Amygdala (tissue), 56 donors: Measurements from ENCODE around the gene PTPRD.

Source experiments
- DNase-seq, 56 donors: peaks; one replicate each; lab custom pipeline; 2025; lab: John Stamatoyannopoulos, UW

The PTPRD gene

DNA sequence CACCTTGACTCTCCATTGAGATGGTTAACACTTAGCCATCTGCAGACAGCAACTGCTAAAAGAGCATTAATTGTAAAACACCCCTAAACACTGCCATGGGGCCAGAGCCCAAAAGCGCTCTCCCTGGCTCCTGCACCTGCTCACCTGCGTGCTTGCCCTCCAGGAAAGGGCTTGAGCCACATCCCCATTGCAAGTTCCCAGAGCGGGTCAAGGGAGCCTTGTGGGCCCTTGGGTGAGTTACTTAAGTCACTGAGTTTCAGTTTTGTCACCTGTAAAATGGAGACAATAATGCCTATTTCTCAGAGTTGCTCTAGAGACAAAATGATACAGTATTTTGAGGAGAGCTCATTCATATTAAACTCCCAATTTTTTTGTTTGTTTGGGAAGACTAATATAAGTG lies 967.8 kb downstream of the PTPRD start:
- no peak for DNase-seq

- no peak for DNase-seq
These were observed 981.5 kb downstream of the PTPRD start for GRCh38 chr9:9631284-9631683.

- DNase-seq: no peak
These were observed 987.6 kb downstream of the PTPRD start for GRCh38 chr9:9625248-9625647.

GRCh38 chr9:9623506-9623905 lies 989.3 kb downstream of the PTPRD start:
- DNase-seq: no peak

DNA sequence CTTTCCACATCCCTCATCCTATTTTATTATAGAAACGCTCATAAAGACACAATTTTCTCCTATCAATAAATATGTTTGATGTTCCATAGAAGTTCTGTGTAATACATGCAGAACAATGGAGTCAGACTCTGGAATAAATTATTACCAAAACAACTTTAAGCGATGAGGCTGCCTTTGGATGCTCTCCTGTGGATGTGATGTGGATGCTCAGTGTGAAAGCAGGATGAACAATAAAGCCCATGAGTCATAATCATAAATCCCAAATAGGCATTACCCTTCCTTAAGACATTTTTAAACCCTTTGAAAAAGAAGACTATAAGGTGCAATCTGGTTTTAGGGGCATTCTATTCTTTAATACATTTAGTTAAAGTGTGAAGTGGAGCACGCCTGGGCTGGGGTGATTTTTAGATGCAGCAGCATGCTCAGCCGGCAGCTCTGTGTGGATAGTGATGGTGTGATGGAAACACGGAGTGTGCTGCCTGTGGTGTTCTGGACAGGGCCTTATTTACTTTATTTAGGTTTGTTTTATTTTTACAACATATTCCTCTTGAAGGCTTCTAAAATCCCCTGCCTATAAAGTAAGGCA lies 991.4 kb downstream of the PTPRD start:
- no peak for DNase-seq

DNA sequence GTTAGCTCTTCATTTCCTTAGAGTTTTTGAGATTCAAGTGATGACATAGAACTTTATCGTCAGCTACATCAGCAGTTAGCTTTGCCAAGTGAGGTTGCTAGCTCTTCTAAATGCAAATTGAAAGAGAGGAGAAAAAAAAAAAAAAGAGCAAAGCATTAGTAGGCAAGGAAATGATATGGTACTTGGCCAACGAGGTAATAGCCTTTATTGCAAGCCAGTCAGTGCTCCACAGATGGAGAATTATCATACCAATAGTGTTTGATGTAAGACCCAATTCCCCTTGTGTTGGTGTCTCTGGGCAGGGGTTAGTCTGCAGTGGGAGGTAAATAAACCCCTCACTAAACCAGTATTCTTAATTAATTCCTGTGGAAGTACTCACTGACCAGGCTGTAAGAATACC lies 992.1 kb downstream of the PTPRD start:
- no peak for DNase-seq

GRCh38 chr9:9615086-9615485 lies 997.7 kb downstream of the PTPRD start:
- DNase-seq: no peak

DNA sequence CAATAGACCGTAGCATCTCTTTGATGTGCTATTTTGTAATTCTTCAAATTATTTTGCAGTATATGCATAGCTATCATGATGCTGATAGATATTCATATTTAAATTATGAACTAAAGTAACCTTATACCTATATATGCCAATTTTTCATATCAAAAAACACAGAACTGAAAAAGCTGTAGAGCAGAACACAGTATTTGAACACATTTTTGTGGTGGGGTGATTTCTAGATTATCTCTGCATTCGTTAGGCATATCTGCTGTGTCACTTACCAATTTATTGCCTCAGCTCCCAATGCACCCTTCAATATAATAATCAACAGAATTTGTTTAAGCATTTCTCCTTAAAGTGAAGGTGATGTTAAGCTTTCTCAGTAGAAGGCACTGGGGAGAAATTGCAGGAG lies 998.2 kb downstream of the PTPRD start:
- DNase-seq: no peak

GRCh38 chr9:9612755-9613154 lies 1000.0 kb downstream of the PTPRD start:
- DNase-seq: no peak

DNA sequence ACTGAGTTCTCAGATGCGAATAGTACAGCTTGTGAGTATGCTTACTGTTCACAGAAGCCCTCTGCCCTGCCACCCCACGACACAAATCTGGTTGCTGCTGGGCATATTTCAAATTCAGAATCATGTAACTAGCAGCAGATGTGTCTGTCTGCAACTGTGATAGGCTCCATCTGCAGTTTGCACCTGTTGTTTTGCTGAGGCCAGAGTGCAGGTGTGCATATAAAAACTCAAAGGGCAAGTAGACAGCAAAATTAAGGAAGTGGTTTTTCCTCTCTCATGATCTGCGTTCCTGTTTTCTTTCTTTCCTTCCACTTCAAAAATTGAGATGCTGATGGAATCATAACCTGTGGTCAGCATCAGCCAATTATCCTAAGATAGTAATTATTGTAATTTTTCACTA lies 1000.5 kb downstream of the PTPRD start:
- no peak for DNase-seq

GRCh38 chr9:9605681-9606080 lies 1007.1 kb downstream of the PTPRD start:
- no peak for DNase-seq

DNA sequence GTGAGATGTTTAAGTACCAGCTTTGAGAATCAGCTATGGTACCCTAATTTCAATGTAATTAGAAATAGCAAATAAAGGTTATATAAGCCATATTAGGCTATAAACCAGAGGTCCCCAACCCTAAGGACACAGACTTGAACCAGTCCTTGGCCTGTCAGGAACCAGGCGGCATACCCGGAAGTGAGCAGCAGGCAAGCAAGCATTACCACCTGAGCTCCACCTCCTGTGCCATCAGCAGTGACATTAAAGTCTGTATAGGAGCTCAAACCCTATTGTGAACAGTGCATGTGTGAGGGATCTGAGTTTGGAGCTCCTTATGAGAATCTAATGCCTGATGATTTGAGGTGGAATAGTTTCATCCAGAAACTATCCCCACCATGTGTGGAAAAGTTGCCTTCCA lies 1009.5 kb downstream of the PTPRD start:
- no peak for DNase-seq

GRCh38 chr9:9598723-9599122 lies 1014.1 kb downstream of the PTPRD start:
- no peak for DNase-seq

- no peak for DNase-seq
These were observed 1020.7 kb downstream of the PTPRD start for GRCh38 chr9:9592104-9592503.

DNA sequence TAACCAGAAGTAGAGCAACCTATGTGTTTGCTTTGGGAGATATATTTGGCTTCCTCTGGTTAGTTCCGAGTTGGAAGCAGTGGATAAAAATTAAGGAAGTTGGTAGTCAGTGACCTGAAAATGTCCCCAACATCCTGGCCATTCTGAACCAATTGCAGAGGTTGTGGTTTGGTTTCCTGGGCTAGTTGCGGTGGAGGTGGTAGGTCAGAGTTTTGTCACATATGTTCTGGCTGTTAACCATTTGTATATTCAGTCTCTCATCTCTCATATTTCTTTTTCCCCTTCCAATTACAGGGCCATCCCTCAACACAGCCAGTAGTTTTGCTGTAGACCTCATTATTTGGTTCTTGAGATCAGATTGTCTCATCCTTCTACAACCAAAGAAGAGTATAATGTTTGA lies 1026.9 kb downstream of the PTPRD start:
- DNase-seq: no peak

GRCh38 chr9:9574080-9574479 lies 1038.7 kb downstream of the PTPRD start:
- no peak for DNase-seq

DNA sequence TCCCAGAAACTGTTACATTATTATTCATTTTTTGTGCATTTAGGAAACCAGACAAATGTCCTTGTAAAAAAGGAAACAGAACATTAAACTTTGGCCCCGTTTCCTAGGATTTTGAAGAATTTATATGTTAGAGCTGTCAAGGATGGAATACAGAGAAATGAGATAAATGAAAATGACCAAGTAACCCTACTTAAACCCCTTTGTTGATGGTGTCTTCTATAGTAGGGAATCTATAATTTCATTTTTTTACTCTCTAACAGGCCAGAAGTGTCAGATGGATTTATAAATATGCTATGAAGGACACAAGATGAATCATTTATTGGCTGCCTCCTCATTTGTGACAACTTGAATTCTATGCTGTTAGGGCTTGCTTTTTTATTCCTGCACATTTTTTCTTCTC lies 1047.1 kb downstream of the PTPRD start:
- no peak for DNase-seq

- DNase-seq: no peak
These were observed 1049.0 kb downstream of the PTPRD start for GRCh38 chr9:9563817-9564216.

DNA sequence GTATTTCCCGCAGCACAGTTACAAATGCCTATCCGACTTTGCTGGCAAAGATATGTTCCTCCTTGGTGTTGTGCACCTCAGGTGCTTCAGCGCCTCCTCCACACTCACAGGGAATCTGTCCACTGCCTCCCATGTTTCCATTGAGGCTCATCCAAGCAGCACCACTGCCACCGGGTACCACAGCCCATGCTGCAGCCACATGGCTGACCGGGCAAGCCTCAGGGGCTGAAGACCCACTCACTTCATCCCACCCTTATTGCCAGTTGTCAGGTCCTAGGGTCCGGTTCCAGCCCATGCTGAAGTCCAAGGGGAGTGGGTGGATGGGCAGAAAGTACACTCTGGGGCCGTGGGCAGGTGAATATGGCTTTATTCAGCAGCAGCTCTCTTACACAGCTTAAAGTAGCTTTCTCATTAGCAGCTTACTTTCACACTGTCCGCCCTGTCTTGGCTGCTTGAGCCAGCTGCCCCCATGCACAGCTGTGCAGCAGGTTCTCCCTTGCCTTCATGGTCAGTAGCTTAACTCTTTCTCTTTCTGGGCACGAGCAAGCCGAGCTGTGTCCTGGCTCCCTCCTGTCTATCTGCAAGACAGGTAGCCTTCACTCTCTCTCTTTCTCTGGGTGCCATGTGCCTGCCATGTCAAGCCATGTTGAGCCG lies 1052.3 kb downstream of the PTPRD start:
- no peak for DNase-seq

DNA sequence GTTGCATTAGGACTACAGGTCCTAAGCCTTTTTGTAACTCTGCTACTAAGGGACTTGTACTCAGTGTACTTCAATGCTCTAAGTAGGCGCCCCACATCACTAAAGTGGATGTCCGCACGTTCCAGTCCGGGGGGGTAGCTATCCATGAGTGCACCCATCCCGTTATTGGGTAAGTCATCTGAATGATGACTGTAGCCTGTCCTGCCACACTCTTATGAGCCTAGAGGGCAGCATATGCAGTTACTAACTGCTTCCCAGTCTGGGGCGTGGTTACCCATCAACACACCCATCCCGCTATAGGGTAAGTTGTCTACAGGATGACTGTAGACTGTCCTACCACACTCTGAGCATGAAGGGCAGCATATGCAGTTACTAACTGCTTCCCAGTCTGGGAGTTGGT lies 1053.9 kb downstream of the PTPRD start:
- no peak for DNase-seq

DNA sequence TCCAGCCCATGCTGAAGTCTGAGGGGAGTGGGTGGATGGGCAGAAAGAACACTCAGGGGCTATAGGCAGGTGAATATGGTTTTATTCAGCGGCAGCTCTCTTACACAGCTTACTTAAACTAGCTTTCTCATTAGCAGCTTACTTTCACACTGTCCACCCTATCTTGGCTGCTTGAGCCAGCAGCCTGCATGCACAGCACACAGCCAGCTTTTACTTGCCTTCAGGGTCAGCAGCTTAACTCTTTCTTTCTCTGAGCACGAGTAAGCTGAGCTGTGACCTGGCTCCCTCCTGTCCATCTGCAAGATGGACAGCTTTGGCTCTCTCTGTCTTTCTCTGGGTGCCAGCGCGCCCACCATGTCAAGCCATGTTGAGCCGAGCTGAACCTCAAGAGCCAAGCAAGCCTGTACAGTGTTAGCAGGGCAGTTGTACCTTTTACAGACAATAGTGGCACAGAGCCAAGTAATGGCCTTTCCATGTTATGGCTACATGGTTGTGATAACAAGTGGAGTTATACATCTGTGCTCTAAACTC lies 1054.9 kb downstream of the PTPRD start:
- no peak for DNase-seq
